Activated CD4-positive, alpha-beta T cell treated with anti-CD3 and anti-CD28 coated beads for 4 hours (primary cell): ENCODE measurements around the gene EEF2.
A peak's percentile ranks its signal among the peaks of the same experiment; 100 is the strongest.

Experiments used
- DNase-seq, 2 donors: peaks; one replicate each; pipeline ENCODE4 v3.0.0-alpha.2; 2020

EEF2 gene

DNA sequence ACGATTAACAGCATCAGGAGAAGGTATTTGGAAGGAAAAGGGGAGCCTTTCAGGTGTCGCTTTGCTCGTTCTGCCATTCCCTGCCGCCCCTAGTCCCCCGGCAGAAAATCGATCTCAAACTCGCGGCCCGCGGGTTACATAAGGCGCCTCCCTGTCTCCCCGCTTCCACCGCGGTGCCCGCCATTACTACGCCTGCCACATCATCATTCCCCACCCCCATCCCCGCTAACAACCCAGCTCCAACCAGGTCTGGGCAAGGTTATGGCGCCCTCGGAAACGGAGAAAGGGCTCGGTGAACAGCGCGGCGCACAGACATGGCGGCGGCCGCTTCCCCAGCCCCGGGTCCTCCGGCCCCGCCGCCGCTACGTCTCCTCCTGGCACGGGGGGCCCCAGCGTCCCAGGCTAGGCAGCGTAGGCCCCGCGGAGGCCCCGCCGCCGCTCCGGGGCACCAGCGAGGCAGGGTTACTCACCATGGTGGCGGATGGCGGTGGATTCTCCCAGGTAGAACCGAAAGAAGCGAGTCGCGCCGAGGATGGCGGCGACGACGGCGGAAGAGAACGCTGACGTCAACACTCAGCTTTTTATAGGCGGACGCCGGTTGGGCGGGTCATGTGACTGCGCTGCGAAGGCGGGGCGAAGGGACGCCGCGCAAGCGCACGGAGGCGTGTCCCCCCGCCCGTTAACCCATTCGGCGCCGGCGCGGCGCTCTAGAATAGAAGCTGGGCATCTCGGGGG is at the start of gene EEF2:
TSS of gene EEF2 (minus strand) at position 556 of the 735 bp plus-strand sequence. CDS start at position 473, 83 bp downstream.
- DNase-seq, result peak; percentile 92 to 93

GRCh38 chr19:4034048-4035017 is 49.1 kb upstream of the EEF2 start:
- no peak for DNase-seq

GRCh38 chr19:4033028-4033956 is 48.0 kb upstream of the EEF2 start:
- no peak for DNase-seq

GRCh38 chr19:4032436-4032835 is 47.2 kb upstream of the EEF2 start:
- no peak for DNase-seq

- no peak for DNase-seq
Observed at GRCh38 chr19:4031420-4031819, 46.2 kb upstream of the EEF2 start.

- DNase-seq, result no peak
Observed at GRCh38 chr19:4030981-4031380, 45.7 kb upstream of the EEF2 start.

GRCh38 chr19:4030552-4030951 is 45.3 kb upstream of the EEF2 start:
- DNase-seq, result no peak

GRCh38 chr19:4029247-4029614 is 44.0 kb upstream of the EEF2 start:
- no peak for DNase-seq

- DNase-seq, result no peak
Observed at GRCh38 chr19:4028334-4029246, 43.3 kb upstream of the EEF2 start.

DNA sequence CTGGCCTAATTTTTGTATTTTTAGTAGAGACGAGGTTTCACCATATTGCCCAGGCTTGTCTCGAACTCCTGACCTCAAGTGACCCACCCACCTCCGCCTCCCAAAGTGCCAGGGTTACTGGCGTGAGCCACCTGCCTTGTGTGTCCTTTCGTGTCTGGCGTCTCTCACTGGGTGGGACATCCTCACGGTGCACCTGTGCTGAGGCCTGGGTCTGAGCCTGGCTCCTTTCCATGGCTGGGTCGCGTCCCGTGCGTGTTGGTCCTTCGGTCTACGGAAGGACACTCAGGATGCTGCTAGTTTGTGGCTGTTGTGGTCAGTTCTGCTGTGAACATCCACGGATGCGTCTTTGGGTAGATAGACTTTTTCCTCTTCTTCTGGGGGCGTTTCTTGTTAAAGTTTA is 41.9 kb upstream of the EEF2 start:
- DNase-seq, result no peak

- no peak for DNase-seq
Observed at GRCh38 chr19:4025317-4025716, 40.1 kb upstream of the EEF2 start.

GRCh38 chr19:4023600-4024398 is 38.5 kb upstream of the EEF2 start:
- DNase-seq, result no peak

DNA sequence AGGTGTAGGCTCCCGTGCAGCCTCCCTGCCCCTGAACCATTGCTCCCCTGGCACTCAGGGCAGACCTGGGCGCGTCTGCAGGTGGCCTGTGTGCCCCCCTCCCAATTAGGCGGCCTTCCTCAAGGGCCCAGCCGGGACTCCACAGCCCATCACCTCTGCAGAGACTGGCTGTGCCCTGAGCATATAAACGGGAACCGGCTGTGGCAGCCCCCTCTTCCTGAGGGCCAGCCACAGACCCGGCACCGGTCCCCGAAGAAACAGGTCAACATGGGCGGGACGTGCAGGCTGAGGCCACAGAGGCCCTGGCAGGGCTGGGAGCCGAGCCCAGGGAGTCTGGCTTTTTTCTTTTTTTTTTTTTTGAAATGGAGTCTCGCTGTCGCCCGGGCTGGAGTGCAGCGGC is 34.3 kb upstream of the EEF2 start:
- DNase-seq, result no peak

DNA sequence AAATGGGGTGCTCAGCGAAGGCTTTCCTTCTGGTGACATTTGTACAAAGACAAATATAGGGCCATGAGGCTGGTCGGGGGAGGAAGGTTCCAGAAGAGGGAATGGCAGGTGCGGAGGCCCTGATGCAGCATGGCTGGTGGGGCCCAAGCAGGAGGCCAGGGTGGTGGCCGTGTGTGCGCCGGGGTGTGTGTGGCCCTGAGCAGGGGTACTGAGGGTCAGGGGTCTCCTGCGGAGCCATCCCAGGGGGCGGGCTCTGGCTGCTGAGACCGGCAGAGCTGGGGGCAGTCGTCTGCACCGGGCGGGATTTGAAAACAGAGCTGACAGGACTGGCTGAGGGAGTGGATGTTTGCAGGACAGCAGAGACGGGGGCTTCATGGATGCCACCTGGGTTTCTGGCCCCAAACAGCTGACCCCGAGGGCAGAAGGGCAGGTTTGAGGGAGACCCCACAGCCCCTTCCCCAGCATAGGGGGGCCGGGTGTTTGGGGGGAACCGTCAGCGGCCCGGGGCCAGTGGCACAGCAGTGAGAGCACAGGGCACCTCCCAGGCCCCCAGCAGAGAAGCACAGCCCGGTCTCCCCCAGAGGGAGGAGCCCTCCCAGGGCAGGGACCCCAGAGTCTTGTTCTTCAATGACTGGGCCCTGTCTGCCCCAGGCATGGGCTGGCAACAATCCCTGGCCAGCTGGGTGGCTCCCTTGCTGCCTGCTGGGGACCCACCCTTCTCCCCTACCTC is 33.7 kb upstream of the EEF2 start:
- no peak for DNase-seq

- no peak for DNase-seq
Observed at GRCh38 chr19:4018140-4018613, 32.9 kb upstream of the EEF2 start.

DNA sequence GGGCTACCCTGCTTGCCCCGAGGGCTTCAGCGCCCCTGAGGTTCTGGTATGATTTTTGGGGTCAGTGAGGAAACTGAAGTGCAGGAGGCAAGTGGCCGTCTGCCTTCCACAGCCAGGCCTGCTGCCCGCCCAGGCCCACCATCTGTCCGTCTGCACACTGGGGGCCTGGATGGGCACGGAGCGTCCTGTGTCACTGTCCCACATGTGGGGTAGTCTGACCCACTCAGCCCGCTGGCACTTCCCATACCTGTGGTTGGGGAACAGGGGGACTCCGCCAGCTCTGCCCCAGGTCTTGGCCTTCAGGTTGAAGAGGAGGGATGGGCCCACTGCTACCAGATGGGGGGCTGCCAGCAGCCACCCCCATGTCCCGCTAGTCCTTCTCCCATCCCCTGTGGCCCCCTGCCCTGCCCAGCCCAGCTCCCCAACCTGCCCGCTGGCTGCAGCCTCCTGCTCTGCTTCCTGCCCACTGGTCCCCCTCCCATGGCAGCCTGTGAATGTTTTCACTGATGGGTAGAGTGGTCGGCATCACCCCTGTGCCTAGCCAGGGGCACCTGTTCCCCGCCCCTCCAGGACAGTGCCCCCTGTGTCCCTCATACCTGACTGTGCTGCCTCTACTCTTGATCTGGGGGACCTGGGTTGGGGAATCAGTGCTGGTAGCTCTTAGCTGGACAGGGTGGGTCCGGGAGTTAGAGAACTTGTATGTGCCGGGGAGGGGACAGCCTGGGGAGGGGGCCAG is 31.8 kb upstream of the EEF2 start:
- DNase-seq, result no peak

DNA sequence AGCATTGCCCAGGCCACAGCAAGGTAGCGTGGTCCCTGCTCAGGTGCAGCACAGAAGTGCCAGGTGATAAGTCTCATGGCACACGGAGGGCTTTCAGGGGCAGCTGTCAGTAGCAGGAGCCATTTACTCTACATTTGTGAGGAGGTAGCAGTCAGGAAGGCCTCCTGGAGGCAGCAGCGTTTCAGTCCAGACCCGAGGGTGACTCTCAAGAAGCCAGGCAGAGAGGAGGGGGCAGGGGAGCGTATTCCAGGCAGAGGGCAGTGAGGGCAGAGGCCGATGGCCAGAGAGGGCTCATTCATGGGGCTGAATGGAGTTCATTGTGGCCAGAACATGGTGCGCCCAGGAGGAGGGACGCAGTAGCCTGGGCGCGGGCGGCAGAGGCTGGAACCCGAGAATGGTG is 31.2 kb upstream of the EEF2 start:
- DNase-seq, result no peak

DNA sequence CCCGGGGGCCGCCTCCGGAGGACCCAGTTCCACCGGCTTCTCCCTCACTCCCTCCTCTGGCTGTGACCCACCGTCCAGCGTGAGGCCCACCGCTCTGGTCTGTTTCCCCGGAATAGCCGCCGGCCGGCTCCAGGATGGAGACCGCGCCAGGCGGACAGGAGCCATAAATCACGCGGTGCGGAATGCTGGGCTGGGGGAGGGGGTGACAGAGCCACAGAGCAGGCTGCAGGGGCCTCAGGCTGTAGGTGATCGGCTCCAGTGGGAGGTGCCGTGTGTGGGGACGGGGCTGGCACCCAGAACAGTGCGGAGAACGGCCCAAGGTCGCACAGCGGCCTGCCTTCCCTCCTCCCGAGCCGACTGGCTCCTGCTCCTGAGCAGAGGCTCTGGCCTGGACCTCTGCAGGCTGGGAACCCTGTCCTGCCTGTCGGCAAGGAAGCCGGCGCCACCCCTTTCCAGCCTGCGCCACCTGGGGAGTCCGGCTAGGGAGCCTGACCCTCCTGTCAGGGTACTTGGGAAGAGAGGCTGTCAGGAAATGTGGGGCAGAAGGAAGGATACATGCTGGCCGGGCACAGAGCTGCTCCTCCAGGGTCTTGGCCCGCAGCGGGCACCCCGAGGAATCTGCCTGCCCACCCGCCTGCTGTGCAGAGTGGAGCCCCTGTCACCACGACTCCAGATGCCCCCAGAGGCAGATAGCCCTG is 30.6 kb upstream of the EEF2 start:
- no peak for DNase-seq
